ENCODE data around the gene SPATA31E1. TPM values are rescaled to one million over a fixed set of nuclear protein-coding genes. Genes with fewer than 3 reads are reported as not detected.

Gene SPATA31E1
- total RNA-seq, 1 experiment from 2014 or later, result 0.04 TPM

GRCh38 chr9:87867391-87867790 lies 15.3 kb upstream of the SPATA31E1 start:
- DNase-seq, result no peak
- TF ChIP-seq, protein P1, sequence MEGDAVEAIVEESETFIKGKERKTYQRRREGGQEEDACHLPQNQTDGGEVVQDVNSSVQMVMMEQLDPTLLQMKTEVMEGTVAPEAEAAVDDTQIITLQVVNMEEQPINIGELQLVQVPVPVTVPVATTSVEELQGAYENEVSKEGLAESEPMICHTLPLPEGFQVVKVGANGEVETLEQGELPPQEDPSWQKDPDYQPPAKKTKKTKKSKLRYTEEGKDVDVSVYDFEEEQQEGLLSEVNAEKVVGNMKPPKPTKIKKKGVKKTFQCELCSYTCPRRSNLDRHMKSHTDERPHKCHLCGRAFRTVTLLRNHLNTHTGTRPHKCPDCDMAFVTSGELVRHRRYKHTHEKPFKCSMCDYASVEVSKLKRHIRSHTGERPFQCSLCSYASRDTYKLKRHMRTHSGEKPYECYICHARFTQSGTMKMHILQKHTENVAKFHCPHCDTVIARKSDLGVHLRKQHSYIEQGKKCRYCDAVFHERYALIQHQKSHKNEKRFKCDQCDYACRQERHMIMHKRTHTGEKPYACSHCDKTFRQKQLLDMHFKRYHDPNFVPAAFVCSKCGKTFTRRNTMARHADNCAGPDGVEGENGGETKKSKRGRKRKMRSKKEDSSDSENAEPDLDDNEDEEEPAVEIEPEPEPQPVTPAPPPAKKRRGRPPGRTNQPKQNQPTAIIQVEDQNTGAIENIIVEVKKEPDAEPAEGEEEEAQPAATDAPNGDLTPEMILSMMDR (conservative IDR thresholded peaks at IDR 0.05; ENCODE audit: low read depth, low read length), result no peak
- TF ChIP-seq EZH2phosphoT487 (IDR thresholded peaks at IDR 0.05; ENCODE audit: borderline replicate concordance, low read length) (no peak), EZH2 (IDR thresholded peaks at IDR 0.05; ENCODE audit: low read length, unreplicated experiment) (no peak)

GRCh38 chr9:87868175-87868574 lies 14.5 kb upstream of the SPATA31E1 start:
- no peak overlapping the region for H2AFZ ChIP-seq (ENCODE audit: low read length)
- no peak overlapping the region for H3K9ac ChIP-seq (ENCODE audit: low read length)
- no peak overlapping the region for H3K4me2 ChIP-seq (ENCODE audit: low read length)
- no peak for TF ChIP-seq EZH2phosphoT487 (IDR thresholded peaks at IDR 0.05; ENCODE audit: borderline replicate concordance, low read length)
- peaks cover 11% of the 10 kb centered on the region for H3K4me1 ChIP-seq (ENCODE audit: insufficient read depth, low read length)
- H4K20me1 ChIP-seq (ENCODE audit: low read length), result no peaks in the 10 kb centered on the region
- H3K27ac ChIP-seq (ENCODE audit: low read length), result no peak overlapping the region
- ATAC-seq (no peak), DNase-seq (no peak)
- H3K9me2 ChIP-seq (replicated peaks; ENCODE audit: low read length), result no peaks in the 10 kb centered on the region
- no peaks in the 10 kb centered on the region for H3K79me2 ChIP-seq (ENCODE audit: low read length)
- ChIA-PET POLR2A (ENCODE audit: unreplicated experiment) (no interaction called here), CTCF (no interaction called here)
- no peaks in the 10 kb centered on the region for H3F3A ChIP-seq (ENCODE audit: low read length, unreplicated experiment)
- no peaks in the 10 kb centered on the region for H3K36me3 ChIP-seq (ENCODE audit: low read depth, low read length)
- intact Hi-C loops (cut with micrococcal nuclease), result no loop called here
- no peaks in the 10 kb centered on the region for H3K27me3 ChIP-seq (ENCODE audit: low read length)
- no peaks in the 10 kb centered on the region for H3K9me3 ChIP-seq (ENCODE audit: low read length)
- no peak overlapping the region for H3K4me3 ChIP-seq (ENCODE audit: low read length)
- no TSS peak for BruUV-seq (replicated peaks)

More at GRCh38 chr9:87867391-87867790, 15.3 kb upstream of the SPATA31E1 start:
- H4K20me1 ChIP-seq (ENCODE audit: low read length), result no peaks in the 10 kb centered on the region
- H3K79me2 ChIP-seq (ENCODE audit: low read length), result no peaks in the 10 kb centered on the region
- no peak overlapping the region for H3K4me2 ChIP-seq (ENCODE audit: low read length)
- no peak for ATAC-seq
- no TSS peak for BruUV-seq (replicated peaks)
- intact Hi-C loops (cut with micrococcal nuclease), result no loop called here
- ChIA-PET CTCF (no interaction called here), POLR2A (ENCODE audit: unreplicated experiment) (no interaction called here)
- H3K27me3 ChIP-seq (ENCODE audit: low read length), result no peaks in the 10 kb centered on the region
- no peaks in the 10 kb centered on the region for H3K36me3 ChIP-seq (ENCODE audit: low read depth, low read length)
- peaks cover 19% of the 10 kb centered on the region for H3K4me1 ChIP-seq (ENCODE audit: insufficient read depth, low read length)
- no peak overlapping the region for H2AFZ ChIP-seq (ENCODE audit: low read length)
- H3F3A ChIP-seq (ENCODE audit: low read length, unreplicated experiment), result no peaks in the 10 kb centered on the region
- no peaks in the 10 kb centered on the region for H3K9me2 ChIP-seq (replicated peaks; ENCODE audit: low read length)
- H3K9ac ChIP-seq (ENCODE audit: low read length), result no peak overlapping the region
- H3K27ac ChIP-seq (ENCODE audit: low read length), result no peak overlapping the region
- H3K4me3 ChIP-seq (ENCODE audit: low read length), result no peak overlapping the region
- no peaks in the 10 kb centered on the region for H3K9me3 ChIP-seq (ENCODE audit: low read length)

GRCh38 chr9:87868635-87869034 lies 14.0 kb upstream of the SPATA31E1 start:
- Histone ChIP-seq H3F3A (ENCODE audit: low read length, unreplicated experiment) (no peaks in the 10 kb centered on the region), H3K36me3 (ENCODE audit: low read depth, low read length) (no peaks in the 10 kb centered on the region), H3K9me2 (replicated peaks; ENCODE audit: low read length) (no peaks in the 10 kb centered on the region), H3K27ac (ENCODE audit: low read length) (no peak overlapping the region), H3K79me2 (ENCODE audit: low read length) (no peaks in the 10 kb centered on the region), H3K27me3 (ENCODE audit: low read length) (no peaks in the 10 kb centered on the region), H3K4me2 (ENCODE audit: low read length) (no peak overlapping the region), H3K4me3 (ENCODE audit: low read length) (no peak overlapping the region), H3K9me3 (ENCODE audit: low read length) (no peaks in the 10 kb centered on the region), H3K4me1 (ENCODE audit: insufficient read depth, low read length) (peaks cover 7% of the 10 kb centered on the region; the same call in 1 of the 2 replicates), H3K9ac (ENCODE audit: low read length) (no peak overlapping the region), H4K20me1 (ENCODE audit: low read length) (no peaks in the 10 kb centered on the region), H2AFZ (ENCODE audit: low read length) (no peak overlapping the region)
- no TSS peak for BruUV-seq (replicated peaks)
- ChIA-PET POLR2A (ENCODE audit: unreplicated experiment) (no interaction called here), CTCF (no interaction called here)
- intact Hi-C loops (cut with micrococcal nuclease), result no loop called here
- no peak for DNase-seq
- no peak for ATAC-seq
- TF ChIP-seq EZH2phosphoT487 (IDR thresholded peaks at IDR 0.05; ENCODE audit: borderline replicate concordance, low read length), result no peak
- TF ChIP-seq, protein P1 (conservative IDR thresholded peaks at IDR 0.05; ENCODE audit: low read depth, low read length), result no peak
- no peak for TF ChIP-seq EZH2 (IDR thresholded peaks at IDR 0.05; ENCODE audit: low read length, unreplicated experiment)

Measured in PC-3 (cell line).